K562 (cell line): ENCODE results near the gene HDAC3. TPM values are rescaled to one million over a fixed set of nuclear protein-coding genes. Genes with fewer than 3 reads are reported as not detected.

Source experiments
- ADNP ChIP-seq: fragments of 200-800 bp; sonication (Bioruptor generic); IDR thresholded peaks from 2 replicates; pipeline ENCODE4 v1.6.1; 2016; ENCODE audit warnings: missing genetic modification characterization, missing compliant biosample characterization
- CHD7 ChIP-seq: fragments of 200-600 bp; sonication (generic); IDR thresholded peaks from one replicate; pipeline ENCODE4 v1.6.1; 2012; ENCODE audit warnings: mild to moderate bottlenecking, low read depth, low read length, inconsistent platforms
- RUNX1 ChIP-seq: sonication (generic); IDR thresholded peaks from 2 replicates; pipeline ENCODE4 v1.6.1; 2016; ENCODE audit warnings: antibody characterized with exemption, low read depth
- SIX5 ChIP-seq, 2 experiments: IDR thresholded peaks; 2 replicates each; pipeline ENCODE4 v1.6.1; 2011; ENCODE audit warnings: low read length in 2 of 2, borderline replicate concordance in 1 of 2, low read depth in 1 of 2, mild to moderate bottlenecking in 1 of 2, moderate library complexity in 1 of 2; ENCODE audit not compliant: insufficient read depth in 1 of 2
- ZBTB17 ChIP-seq: fragments of 450-650 bp; formaldehyde crosslinking; IDR thresholded peaks from 2 replicates; pipeline ENCODE4 v1.4.0; 2020; ENCODE audit warnings: mild to moderate bottlenecking
- ZBTB9 ChIP-seq: fragments of 450-650 bp; formaldehyde crosslinking; IDR thresholded peaks from 2 replicates; pipeline ENCODE4 v1.4.0; 2020; ENCODE audit warnings: mild to moderate bottlenecking, moderate library complexity
- polyA plus RNA-seq, 8 experiments: library from polyadenylated mRNA; depleted of rRNA in 4 of 8; stranded (reverse) in 5 of 8; unstranded in 3 of 8; fragments of >200 nt; fragmentation: Nextera tagmentation in 2 of 8; fragmentation: Illumina TruSeq in 1 of 8; extraction: Ambion mirVana in 2 of 8; extraction: Trizol in 1 of 8; gene quantifications; 2 replicates each; pipeline versions ENCODE4 v1.2.1 to v1.2.3, GENCODE V29; 2011 to 2014; ENCODE audit warnings: inconsistent platforms in 1 of 8, missing spikeins in 1 of 8
- total RNA-seq, 7 experiments: library from RNA; depleted of rRNA in 6 of 7; stranded (reverse); fragments of >200 nt in 6 of 7; fragmentation: Illumina TruSeq in 2 of 7; extraction: Trizol in 2 of 7; gene quantifications; 2 replicates each; pipeline versions ENCODE4 v1.2.1 to v1.2.3, GENCODE V29; 2011 to 2021; ENCODE audit warnings: low replicate concordance in 1 of 7
- TF ChIP-seq, protein P1 (sequence below): sonication (generic); formaldehyde crosslinking; IDR thresholded peaks from 2 replicates; pipeline ENCODE4 v1.8.0; 2022; ENCODE audit warnings: mild to moderate bottlenecking, missing genetic modification reagents

Gene HDAC3
- total and polyA plus RNA-seq, 9 of the 15 experiments (the other 6 are each of a cell fraction or from before 2014, with no cell fraction given): 89.7 to 191 (median 119) TPM

- TF ChIP-seq CHD7 (no peak), RUNX1 (no peak), ADNP (tag) (no peak), ZBTB9 (CRISPR knock-in tag) (no peak), ZBTB17 (no peak), SIX5 (IDR thresholded peaks at IDR 0.05; ENCODE audit: borderline replicate concordance in 1 of 2, insufficient read depth in 1 of 2, low read depth in 1 of 2, low read length in 2 of 2) (no peak)
- TF ChIP-seq, protein P1, sequence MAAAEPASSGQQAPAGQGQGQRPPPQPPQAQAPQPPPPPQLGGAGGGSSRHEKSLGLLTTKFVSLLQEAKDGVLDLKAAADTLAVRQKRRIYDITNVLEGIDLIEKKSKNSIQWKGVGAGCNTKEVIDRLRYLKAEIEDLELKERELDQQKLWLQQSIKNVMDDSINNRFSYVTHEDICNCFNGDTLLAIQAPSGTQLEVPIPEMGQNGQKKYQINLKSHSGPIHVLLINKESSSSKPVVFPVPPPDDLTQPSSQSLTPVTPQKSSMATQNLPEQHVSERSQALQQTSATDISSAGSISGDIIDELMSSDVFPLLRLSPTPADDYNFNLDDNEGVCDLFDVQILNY (CRISPR knock-in tag): no peak
Observed at GRCh38 chr5:141638771-141639170, 2.1 kb upstream of the HDAC3 start (continued).
